ENCODE results near the gene UBE2L5.

The UBE2L5 gene

GRCh38 chr13:30400376-30400775, 21.9 kb upstream of the UBE2L5 start:
- H4K8ac ChIP-seq (ENCODE audit: low read depth, low read length) = no peak overlapping the region
- no peak overlapping the region for H2BK5ac ChIP-seq (ENCODE audit: low read length)
- no peak overlapping the region for H2BK120ac ChIP-seq (ENCODE audit: low read depth, low read length)
- no peaks in the 10 kb centered on the region for H3K27me3 ChIP-seq (ENCODE audit: insufficient read depth, low read length, poor library complexity)
- H4K5ac ChIP-seq (ENCODE audit: low read length) = no peak overlapping the region
- H3K4me3 ChIP-seq (ENCODE audit: low read length) = no peak overlapping the region
- H3K79me1 ChIP-seq (ENCODE audit: low read length) = no peaks in the 10 kb centered on the region
- no peaks in the 10 kb centered on the region for H3K79me2 ChIP-seq (ENCODE audit: control insufficient read depth, insufficient read depth, low read length)
- no peak for DNase-seq
- WGBS (ENCODE audit: extremely low coverage, insufficient coverage, low lambda C conversion rate) = no CpG with 5 or more reads among the region's 2 CpGs
- H3K9ac ChIP-seq (ENCODE audit: low read length) = no peak overlapping the region
- H3K4me1 ChIP-seq (ENCODE audit: control insufficient read depth, low read depth, low read length) = peaks cover 3% of the 10 kb centered on the region
- H3K36me3 ChIP-seq (ENCODE audit: control insufficient read depth, insufficient read depth, low read length) = no peaks in the 10 kb centered on the region
- no peak overlapping the region for H3K4ac ChIP-seq (ENCODE audit: low read depth, low read length)
- no peak overlapping the region for H3K23ac ChIP-seq (ENCODE audit: low read length)
- no peak overlapping the region for H3K27ac ChIP-seq (ENCODE audit: low read depth, low read length)
- no peak overlapping the region for H3K4me2 ChIP-seq (ENCODE audit: low read length)
- no peak overlapping the region for H3K18ac ChIP-seq (ENCODE audit: low read length)
- H2BK15ac ChIP-seq (replicated peaks; ENCODE audit: low read depth) = no peak overlapping the region
- no peak overlapping the region for H3K56ac ChIP-seq (ENCODE audit: low read length)
- no peak overlapping the region for H2AK5ac ChIP-seq (ENCODE audit: low read length)

- no peak overlapping the region for H2AK5ac ChIP-seq (ENCODE audit: low read length)
- DNase-seq = peak; percentile 14
- no peak overlapping the region for H3K4ac ChIP-seq (ENCODE audit: low read depth, low read length)
- WGBS (ENCODE audit: extremely low coverage, insufficient coverage, low lambda C conversion rate) = no CpG with 5 or more reads among the region's 5 CpGs
- H4K5ac ChIP-seq (ENCODE audit: low read length) = no peak overlapping the region
- H3K27ac ChIP-seq (ENCODE audit: low read depth, low read length) = no peak overlapping the region
- H3K79me1 ChIP-seq (ENCODE audit: low read length) = no peaks in the 10 kb centered on the region
- H3K79me2 ChIP-seq (ENCODE audit: control insufficient read depth, insufficient read depth, low read length) = no peaks in the 10 kb centered on the region
- H2BK5ac ChIP-seq (ENCODE audit: low read length) = no peak overlapping the region
- H3K56ac ChIP-seq (ENCODE audit: low read length) = no peak overlapping the region
- no peak overlapping the region for H3K23ac ChIP-seq (ENCODE audit: low read length)
- no peak overlapping the region for H3K18ac ChIP-seq (ENCODE audit: low read length)
- no peak overlapping the region for H3K9ac ChIP-seq (ENCODE audit: low read length)
- no peak overlapping the region for H3K4me2 ChIP-seq (ENCODE audit: low read length)
- no peaks in the 10 kb centered on the region for H3K27me3 ChIP-seq (ENCODE audit: insufficient read depth, low read length, poor library complexity)
- no peak overlapping the region for H4K8ac ChIP-seq (ENCODE audit: low read depth, low read length)
- peaks cover 3% of the 10 kb centered on the region for H3K4me1 ChIP-seq (ENCODE audit: control insufficient read depth, low read depth, low read length)
- H2BK120ac ChIP-seq (ENCODE audit: low read depth, low read length) = no peak overlapping the region
- no peak overlapping the region for H2BK15ac ChIP-seq (replicated peaks; ENCODE audit: low read depth)
- no peaks in the 10 kb centered on the region for H3K36me3 ChIP-seq (ENCODE audit: control insufficient read depth, insufficient read depth, low read length)
- H3K4me3 ChIP-seq (ENCODE audit: low read length) = no peak overlapping the region
Measured at GRCh38 chr13:30401347-30401746, 20.9 kb upstream of the UBE2L5 start.

- Histone ChIP-seq H3K18ac (ENCODE audit: low read length) (no peak overlapping the region), H4K5ac (ENCODE audit: low read length) (no peak overlapping the region), H3K56ac (ENCODE audit: low read length) (no peak overlapping the region), H2BK15ac (replicated peaks; ENCODE audit: low read depth) (no peak overlapping the region), H3K4ac (ENCODE audit: low read depth, low read length) (no peak overlapping the region), H3K36me3 (ENCODE audit: control insufficient read depth, insufficient read depth, low read length) (no peaks in the 10 kb centered on the region), H4K8ac (ENCODE audit: low read depth, low read length) (no peak overlapping the region), H3K4me1 (ENCODE audit: control insufficient read depth, low read depth, low read length) (peaks cover 3% of the 10 kb centered on the region), H2BK120ac (ENCODE audit: low read depth, low read length) (no peak overlapping the region), H3K79me1 (ENCODE audit: low read length) (no peaks in the 10 kb centered on the region), H3K27ac (ENCODE audit: low read depth, low read length) (no peak overlapping the region), H3K79me2 (ENCODE audit: control insufficient read depth, insufficient read depth, low read length) (no peaks in the 10 kb centered on the region), H2BK5ac (ENCODE audit: low read length) (no peak overlapping the region), H3K4me2 (ENCODE audit: low read length) (no peak overlapping the region), H3K27me3 (ENCODE audit: insufficient read depth, low read length, poor library complexity) (no peaks in the 10 kb centered on the region), H2AK5ac (ENCODE audit: low read length) (no peak overlapping the region), H3K23ac (ENCODE audit: low read length) (no peak overlapping the region), H3K9ac (ENCODE audit: low read length) (no peak overlapping the region), H3K4me3 (ENCODE audit: low read length) (no peak overlapping the region)
- no CpG with 5 or more reads among the region's 6 CpGs for WGBS (ENCODE audit: extremely low coverage, insufficient coverage, low lambda C conversion rate)
- DNase-seq = no peak
Measured at GRCh38 chr13:30403456-30403855, 18.8 kb upstream of the UBE2L5 start.

- H2AK5ac ChIP-seq (ENCODE audit: low read length) = no peak overlapping the region
- H3K4me2 ChIP-seq (ENCODE audit: low read length) = no peak overlapping the region
- no peak overlapping the region for H3K27ac ChIP-seq (ENCODE audit: low read depth, low read length)
- H2BK15ac ChIP-seq (replicated peaks; ENCODE audit: low read depth) = no peak overlapping the region
- H3K56ac ChIP-seq (ENCODE audit: low read length) = peak overlapping the region; percentile 11
- no peak overlapping the region for H4K5ac ChIP-seq (ENCODE audit: low read length)
- no peak overlapping the region for H4K8ac ChIP-seq (ENCODE audit: low read depth, low read length)
- no peak overlapping the region for H2BK5ac ChIP-seq (ENCODE audit: low read length)
- H3K79me1 ChIP-seq (ENCODE audit: low read length) = no peaks in the 10 kb centered on the region
- H3K36me3 ChIP-seq (ENCODE audit: control insufficient read depth, insufficient read depth, low read length) = no peaks in the 10 kb centered on the region
- H3K9ac ChIP-seq (ENCODE audit: low read length) = no peak overlapping the region
- H3K18ac ChIP-seq (ENCODE audit: low read length) = no peak overlapping the region
- no CpG with 5 or more reads among the region's 5 CpGs for WGBS (ENCODE audit: extremely low coverage, insufficient coverage, low lambda C conversion rate)
- DNase-seq = no peak
- no peak overlapping the region for H3K4me3 ChIP-seq (ENCODE audit: low read length)
- H3K27me3 ChIP-seq (ENCODE audit: insufficient read depth, low read length, poor library complexity) = no peaks in the 10 kb centered on the region
- H3K79me2 ChIP-seq (ENCODE audit: control insufficient read depth, insufficient read depth, low read length) = no peaks in the 10 kb centered on the region
- H3K4me1 ChIP-seq (ENCODE audit: control insufficient read depth, low read depth, low read length) = peaks cover 5% of the 10 kb centered on the region
- H3K23ac ChIP-seq (ENCODE audit: low read length) = no peak overlapping the region
- no peak overlapping the region for H3K4ac ChIP-seq (ENCODE audit: low read depth, low read length)
- no peak overlapping the region for H2BK120ac ChIP-seq (ENCODE audit: low read depth, low read length)
Measured at GRCh38 chr13:30404207-30404606, 18.1 kb upstream of the UBE2L5 start.

GRCh38 chr13:30406779-30407416, 15.4 kb upstream of the UBE2L5 start:
- no peak overlapping the region for H2BK5ac ChIP-seq (ENCODE audit: low read length)
- no peaks in the 10 kb centered on the region for H3K27me3 ChIP-seq (ENCODE audit: insufficient read depth, low read length, poor library complexity)

More at GRCh38 chr13:30406779-30407416, 15.4 kb upstream of the UBE2L5 start:
- no peak overlapping the region for H4K5ac ChIP-seq (ENCODE audit: low read length)
- H3K79me2 ChIP-seq (ENCODE audit: control insufficient read depth, insufficient read depth, low read length) = no peaks in the 10 kb centered on the region
- H3K79me1 ChIP-seq (ENCODE audit: low read length) = no peaks in the 10 kb centered on the region
- no peak overlapping the region for H3K9ac ChIP-seq (ENCODE audit: low read length)
- H3K56ac ChIP-seq (ENCODE audit: low read length) = no peak overlapping the region
- H3K4me1 ChIP-seq (ENCODE audit: control insufficient read depth, low read depth, low read length) = peaks cover 2% of the 10 kb centered on the region
- H4K8ac ChIP-seq (ENCODE audit: low read depth, low read length) = no peak overlapping the region
- no peak overlapping the region for H2BK120ac ChIP-seq (ENCODE audit: low read depth, low read length)
- no peak for DNase-seq
- H2AK5ac ChIP-seq (ENCODE audit: low read length) = no peak overlapping the region
- no peak overlapping the region for H3K4me3 ChIP-seq (ENCODE audit: low read length)
- H3K27ac ChIP-seq (ENCODE audit: low read depth, low read length) = no peak overlapping the region
- H3K4ac ChIP-seq (ENCODE audit: low read depth, low read length) = no peak overlapping the region
- H3K18ac ChIP-seq (ENCODE audit: low read length) = no peak overlapping the region
- WGBS (ENCODE audit: extremely low coverage, insufficient coverage, low lambda C conversion rate) = no CpG with 5 or more reads among the region's 8 CpGs
- no peak overlapping the region for H3K23ac ChIP-seq (ENCODE audit: low read length)
- H2BK15ac ChIP-seq (replicated peaks; ENCODE audit: low read depth) = no peak overlapping the region
- no peak overlapping the region for H3K4me2 ChIP-seq (ENCODE audit: low read length)
- no peaks in the 10 kb centered on the region for H3K36me3 ChIP-seq (ENCODE audit: control insufficient read depth, insufficient read depth, low read length)

Measured in mesendoderm (in vitro differentiated cells).